Epithelial cell of umbilical artery (primary cell): Measurements from ENCODE around the gene SYNDIG1. TPM values are rescaled to one million over a fixed set of nuclear protein-coding genes. Genes with fewer than 3 reads are reported as not detected.

Experiments
- total RNA-seq: library from RNA; depleted of rRNA; stranded (reverse); fragments of >200 nt; gene quantifications from 2 replicates; pipeline ENCODE4 v1.2.3, GENCODE V29; 2014

Gene SYNDIG1
- total RNA-seq: 0.30 TPM in 1 of 2 replicates, not detected in the other

GRCh38 chr20:24469116-24469893, at the start of gene SYNDIG1:
Gene SYNDIG1, plus strand, starts transcription at chr20:24469629. Its CDS starts 73,469 bp downstream, at chr20:24543098.

